ENCODE measurements around the gene ZNRF3.

ZNRF3 gene

GRCh38 chr22:28893810-28894209, 10.4 kb downstream of the ZNRF3 start:
- H3K4me3 ChIP-seq (ENCODE audit: low read depth, low read length) = no peak overlapping the region
- no peak for TF ChIP-seq CTCF (IDR thresholded peaks at IDR 0.05; ENCODE audit: low read depth, low read length)

- H3K4me3 ChIP-seq (ENCODE audit: low read depth, low read length) = no peak overlapping the region
- no peak for TF ChIP-seq CTCF (IDR thresholded peaks at IDR 0.05; ENCODE audit: low read depth, low read length)
Observed at GRCh38 chr22:28894334-28894733, 11.0 kb downstream of the ZNRF3 start.

GRCh38 chr22:28894807-28895206, 11.4 kb downstream of the ZNRF3 start:
- no peak overlapping the region for H3K4me3 ChIP-seq (ENCODE audit: low read depth, low read length)
- no peak for TF ChIP-seq CTCF (IDR thresholded peaks at IDR 0.05; ENCODE audit: low read depth, low read length)

GRCh38 chr22:28896611-28897010, 13.2 kb downstream of the ZNRF3 start:
- TF ChIP-seq CTCF (IDR thresholded peaks at IDR 0.05; ENCODE audit: low read depth, low read length) = no peak
- no peak overlapping the region for H3K4me3 ChIP-seq (ENCODE audit: low read depth, low read length)

- H3K4me3 ChIP-seq (ENCODE audit: low read depth, low read length) = no peak overlapping the region
- no peak for TF ChIP-seq CTCF (IDR thresholded peaks at IDR 0.05; ENCODE audit: low read depth, low read length)
Observed at GRCh38 chr22:28898233-28898629, 14.9 kb downstream of the ZNRF3 start.

- TF ChIP-seq CTCF (IDR thresholded peaks at IDR 0.05; ENCODE audit: low read depth, low read length) = no peak
- no peak overlapping the region for H3K4me3 ChIP-seq (ENCODE audit: low read depth, low read length)
Observed at GRCh38 chr22:28899199-28899853, 16.0 kb downstream of the ZNRF3 start.

- no peak overlapping the region for H3K4me3 ChIP-seq (ENCODE audit: low read depth, low read length)
- no peak for TF ChIP-seq CTCF (IDR thresholded peaks at IDR 0.05; ENCODE audit: low read depth, low read length)
Observed at GRCh38 chr22:28900379-28900925, 17.1 kb downstream of the ZNRF3 start.
